DMS 273 (cell line): ENCODE results near the gene ZFPM1.

Experiments used
- DNase-seq: peaks from one replicate; lab custom pipeline; 2025; ENCODE audit not compliant: unreplicated experiment; lab: John Stamatoyannopoulos, UW

Gene ZFPM1

GRCh38 chr16:88448461-88449266 lies 4.4 kb upstream of the ZFPM1 start:
- peak; percentile 47 for DNase-seq

GRCh38 chr16:88449267-88449561 lies 3.9 kb upstream of the ZFPM1 start:
- peak; percentile 47 for DNase-seq

GRCh38 chr16:88451586-88452481 lies 1.2 kb upstream of the ZFPM1 start:
- peak; percentile 37 for DNase-seq

GRCh38 chr16:88452482-88453216 lies 431 bp upstream of the ZFPM1 start:
- peak; percentile 97 for DNase-seq

GRCh38 chr16:88453611-88454522 lies 787 bp downstream of the ZFPM1 start:
- DNase-seq, result peak; percentile 56

GRCh38 chr16:88454523-88454947 lies 1.5 kb downstream of the ZFPM1 start:
- peak; percentile 66 for DNase-seq

GRCh38 chr16:88455610-88456355 lies 2.7 kb downstream of the ZFPM1 start:
- DNase-seq, result peak; percentile 64

- peak; percentile 69 for DNase-seq
Observed at GRCh38 chr16:88456356-88457292, 3.5 kb downstream of the ZFPM1 start.

GRCh38 chr16:88458039-88458772 lies 5.1 kb downstream of the ZFPM1 start:
- peak; percentile 63 for DNase-seq

GRCh38 chr16:88458773-88459235 lies 5.7 kb downstream of the ZFPM1 start:
- no peak for DNase-seq

- no peak for DNase-seq
Observed at GRCh38 chr16:88459366-88460073, 6.4 kb downstream of the ZFPM1 start.

GRCh38 chr16:88460496-88461330 lies 7.6 kb downstream of the ZFPM1 start:
- DNase-seq, result no peak

- DNase-seq, result peak; percentile 59
Observed at GRCh38 chr16:88461331-88462269, 8.5 kb downstream of the ZFPM1 start.

- no peak for DNase-seq
Observed at GRCh38 chr16:88462396-88462795, 9.3 kb downstream of the ZFPM1 start.

- no peak for DNase-seq
Observed at GRCh38 chr16:88463411-88463810, 10.3 kb downstream of the ZFPM1 start.
